Stimulated activated CD8-positive, alpha-beta memory T cell treated with anti-CD3 and anti-CD28 coated beads, Interleukin-15, amount 100 ng/mL, for 1 hour (primary cell): Measurements from ENCODE around the gene GATAD2A.
A peak's percentile ranks its signal among the peaks of the same experiment; 100 is the strongest.
"Not testable (repeated sequence)": the region's sequence is repeated elsewhere in the genome, so short reads cannot be mapped to it uniquely, and the experiment has no call there.

Source experiments
- DNase-seq: peaks from one replicate; pipeline ENCODE4 v3.0.0-alpha.2; 2020; ENCODE audit warnings: low read depth

GATAD2A gene, protein sequence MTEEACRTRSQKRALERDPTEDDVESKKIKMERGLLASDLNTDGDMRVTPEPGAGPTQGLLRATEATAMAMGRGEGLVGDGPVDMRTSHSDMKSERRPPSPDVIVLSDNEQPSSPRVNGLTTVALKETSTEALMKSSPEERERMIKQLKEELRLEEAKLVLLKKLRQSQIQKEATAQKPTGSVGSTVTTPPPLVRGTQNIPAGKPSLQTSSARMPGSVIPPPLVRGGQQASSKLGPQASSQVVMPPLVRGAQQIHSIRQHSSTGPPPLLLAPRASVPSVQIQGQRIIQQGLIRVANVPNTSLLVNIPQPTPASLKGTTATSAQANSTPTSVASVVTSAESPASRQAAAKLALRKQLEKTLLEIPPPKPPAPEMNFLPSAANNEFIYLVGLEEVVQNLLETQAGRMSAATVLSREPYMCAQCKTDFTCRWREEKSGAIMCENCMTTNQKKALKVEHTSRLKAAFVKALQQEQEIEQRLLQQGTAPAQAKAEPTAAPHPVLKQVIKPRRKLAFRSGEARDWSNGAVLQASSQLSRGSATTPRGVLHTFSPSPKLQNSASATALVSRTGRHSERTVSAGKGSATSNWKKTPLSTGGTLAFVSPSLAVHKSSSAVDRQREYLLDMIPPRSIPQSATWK

DNA sequence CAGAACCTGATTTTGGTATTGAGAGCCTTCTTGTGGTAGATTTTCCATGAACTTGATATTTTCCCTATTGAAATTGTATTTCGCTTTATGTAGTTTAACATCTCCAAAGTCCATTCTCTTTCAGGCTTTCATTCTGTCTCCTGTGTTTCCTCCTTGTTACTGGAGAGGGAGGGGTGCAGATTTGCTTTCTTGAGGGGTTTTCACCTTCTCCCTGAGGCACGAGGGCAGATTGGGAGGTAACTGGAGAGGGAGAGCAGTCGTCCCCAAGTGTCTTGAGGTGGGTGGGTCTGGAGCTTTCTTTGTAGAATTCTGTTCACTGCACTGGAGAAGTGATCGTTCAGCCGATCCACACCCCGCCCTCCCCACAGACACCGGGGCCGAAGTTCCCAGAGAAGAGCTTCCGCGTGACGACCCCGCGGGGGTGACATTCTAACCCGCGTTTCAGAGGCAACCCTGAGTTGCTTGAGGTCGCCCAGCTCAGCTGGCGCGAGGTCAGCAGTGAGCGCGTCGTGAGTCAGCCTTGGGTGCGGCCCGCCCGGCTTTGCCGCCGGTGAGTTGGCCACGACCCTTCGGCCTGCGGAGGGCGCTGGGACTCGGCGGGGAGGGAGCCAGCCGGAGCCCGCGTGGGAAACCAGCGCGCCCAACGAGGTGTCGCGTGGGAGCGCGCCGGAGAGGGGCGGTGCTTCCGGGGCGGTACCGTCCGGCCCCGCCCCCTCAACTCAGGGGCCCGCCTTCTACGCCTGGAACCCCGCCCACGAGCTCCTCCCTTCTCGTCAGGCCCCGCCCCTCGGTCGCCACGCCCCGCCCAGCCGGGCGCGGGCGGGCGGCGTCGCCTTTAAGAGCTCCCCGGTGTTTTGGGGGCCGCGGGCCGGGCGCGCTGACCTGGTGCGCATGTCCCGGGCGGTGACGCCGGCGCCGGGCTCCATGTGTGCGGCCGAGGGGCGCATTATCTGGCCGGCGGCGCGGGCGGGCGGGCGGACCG, at the start of gene GATAD2A:
Gene GATAD2A, plus strand, starts transcription at position 797 of the 982 bp plus-strand sequence. CDS start 59,671 bp downstream, outside the sequence.
- DNase-seq, result peak; percentile 84

DNA sequence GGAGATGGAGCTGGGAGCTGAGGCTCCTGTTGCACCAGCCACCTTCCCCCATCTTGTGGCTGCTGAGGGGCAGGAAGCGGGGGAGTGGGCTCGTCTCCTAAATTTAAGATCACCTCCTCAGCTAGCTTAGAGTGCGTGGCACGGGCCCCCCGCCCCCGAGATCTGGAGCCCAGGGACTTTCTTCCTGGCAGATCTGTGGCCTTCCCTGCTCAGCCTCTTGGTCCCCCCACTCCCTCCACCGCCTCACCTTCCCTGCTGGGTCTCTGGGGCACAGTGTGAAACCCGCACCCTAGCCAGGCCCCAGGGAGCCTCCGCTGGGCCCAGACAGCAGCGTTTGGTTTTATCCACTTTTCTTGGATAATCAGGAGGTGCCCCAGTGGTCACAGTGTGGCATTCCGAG, 49.0 kb upstream of the GATAD2A start:
- DNase-seq, result no peak

DNA sequence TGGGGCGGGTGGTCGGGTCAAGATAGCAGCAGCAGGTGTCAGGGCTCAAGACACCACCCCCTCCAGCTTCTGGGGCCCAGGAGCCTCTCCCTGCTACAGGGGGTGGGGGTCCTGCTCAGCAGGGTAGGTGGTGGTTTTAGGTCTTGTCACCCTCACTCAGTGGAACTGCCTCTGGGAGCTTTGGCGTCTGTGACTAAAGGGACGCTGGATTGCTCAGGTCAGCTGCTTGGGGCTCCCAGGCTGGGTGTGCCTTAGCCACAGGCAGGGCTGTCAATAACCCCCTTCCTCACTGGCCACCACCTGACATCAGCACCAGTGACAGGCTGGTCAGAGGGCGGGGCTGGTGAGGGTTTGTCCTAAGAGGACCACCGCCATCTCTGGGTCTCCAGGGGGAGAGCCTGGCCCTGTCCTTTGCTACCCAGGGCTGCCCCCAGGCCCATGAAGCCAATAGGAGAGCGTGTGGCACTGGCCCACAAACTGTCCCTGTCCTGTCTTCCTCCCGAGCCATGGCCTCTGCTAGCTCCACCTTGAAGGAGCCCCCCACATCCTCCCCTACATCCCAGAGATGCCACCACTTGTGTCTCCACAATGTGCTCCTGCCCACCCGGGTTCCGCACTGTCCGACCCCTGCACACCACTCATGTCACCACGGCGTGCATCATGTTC, 48.4 kb upstream of the GATAD2A start:
- DNase-seq, result no peak

DNA sequence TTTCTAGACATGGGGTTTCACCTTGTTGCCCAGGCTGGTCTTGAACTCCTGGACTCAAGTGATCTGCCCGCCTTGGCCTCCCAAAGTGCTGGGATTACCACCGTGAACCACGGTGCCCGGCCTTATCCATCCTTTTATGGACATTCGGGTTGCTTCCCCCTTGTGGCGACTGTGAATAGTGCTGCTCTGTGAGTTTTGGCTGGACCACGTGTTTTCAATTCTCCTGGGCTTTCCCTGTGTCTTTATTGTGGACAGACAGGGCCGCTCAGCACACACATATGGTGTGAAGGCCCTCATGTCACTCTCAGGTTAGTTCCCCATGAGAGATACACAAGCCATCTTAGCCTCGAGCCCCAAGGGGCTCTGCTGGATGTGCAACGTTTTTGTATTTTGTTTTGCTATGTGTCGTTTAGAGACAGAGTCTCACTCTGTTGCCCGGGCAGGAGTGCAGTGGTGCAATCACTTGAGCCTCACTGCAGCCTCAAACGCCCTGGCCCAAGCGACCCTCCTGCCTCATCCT, 44.3 kb upstream of the GATAD2A start:
- DNase-seq, result peak; percentile 43

DNA sequence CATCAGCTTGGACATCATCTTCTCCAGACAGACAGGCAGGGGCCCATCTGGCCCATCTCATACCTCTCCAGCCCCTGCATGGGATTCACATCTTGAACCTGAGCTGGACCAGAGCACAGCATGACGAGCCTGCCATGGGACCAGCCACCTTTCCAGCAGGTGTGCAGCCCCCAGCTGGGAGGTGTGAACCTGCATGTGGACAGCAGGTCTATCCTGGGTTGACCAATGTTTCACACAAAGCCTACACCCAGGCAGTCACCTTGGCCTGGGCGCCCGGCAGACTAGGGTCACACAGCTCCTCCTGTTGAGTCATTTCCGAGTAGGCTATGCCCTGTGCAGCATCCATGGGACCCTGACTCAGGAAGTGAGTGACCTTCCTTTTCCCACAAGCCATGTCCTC, 43.4 kb upstream of the GATAD2A start:
- DNase-seq, result no peak

DNA sequence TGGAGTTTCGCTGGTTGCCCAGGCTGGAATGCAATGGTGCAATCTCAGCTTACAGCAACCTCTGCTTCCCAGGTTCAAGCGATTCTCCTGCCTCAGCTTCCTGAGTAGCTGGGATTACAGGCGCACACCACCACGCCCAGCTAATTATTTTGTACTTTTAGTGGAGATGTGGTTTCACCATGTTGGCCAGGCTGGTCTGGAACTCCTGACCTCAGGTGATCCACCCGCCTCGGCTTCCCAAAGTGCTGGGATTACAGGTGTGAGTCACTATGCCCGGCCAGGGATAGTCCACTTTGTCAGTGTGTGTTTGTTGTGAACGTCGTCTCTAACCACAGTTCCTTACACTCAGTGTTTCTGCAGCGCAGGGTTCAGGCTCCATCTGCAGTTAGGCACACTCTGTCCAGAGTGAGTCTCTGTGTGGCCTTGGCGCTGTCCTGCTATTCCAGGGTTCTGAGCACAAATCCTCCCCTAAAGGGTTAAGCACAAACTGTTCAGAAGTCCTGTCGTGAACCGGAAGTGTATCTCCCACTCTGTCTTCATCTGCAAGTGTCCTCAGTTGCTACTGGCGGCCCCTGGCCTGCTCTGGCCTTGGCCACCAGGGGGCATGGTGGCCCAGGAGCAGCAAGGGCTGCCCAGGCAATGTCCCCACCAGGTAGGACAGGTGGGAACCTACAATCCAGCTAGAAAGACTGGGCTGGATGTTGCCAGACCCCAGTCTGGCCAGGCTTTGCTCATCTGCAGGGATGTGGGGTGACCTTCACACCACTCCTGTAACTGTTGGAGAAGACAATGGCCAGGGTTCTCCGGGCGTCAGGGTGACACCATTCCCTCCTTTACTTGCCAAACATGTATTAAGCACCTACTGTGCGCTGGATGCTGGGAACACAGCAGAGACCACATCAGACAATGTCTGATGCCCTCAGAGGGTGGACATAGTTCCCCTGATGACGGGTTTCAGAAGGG, 38.8 kb upstream of the GATAD2A start:
- peak; percentile 30 for DNase-seq

DNA sequence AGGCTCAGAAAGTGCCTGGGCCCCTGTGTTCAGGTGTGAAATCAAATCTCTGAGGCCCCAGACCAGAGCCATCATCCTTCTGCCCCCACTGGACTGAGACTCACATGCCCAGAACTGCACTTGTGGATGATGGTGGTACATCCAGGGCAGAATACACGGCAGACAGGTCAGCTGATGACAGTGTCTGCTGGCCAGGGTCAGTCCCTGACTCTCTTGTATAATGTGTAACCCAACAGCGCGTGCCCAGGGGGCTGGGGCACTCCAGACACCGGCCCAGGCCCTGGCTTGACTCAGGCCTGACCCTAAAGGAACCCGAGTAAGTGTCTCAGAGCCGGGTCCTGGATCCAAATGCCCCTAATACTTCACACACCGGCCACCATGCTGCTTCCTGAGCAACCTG, 37.4 kb upstream of the GATAD2A start:
- DNase-seq, result no peak

DNA sequence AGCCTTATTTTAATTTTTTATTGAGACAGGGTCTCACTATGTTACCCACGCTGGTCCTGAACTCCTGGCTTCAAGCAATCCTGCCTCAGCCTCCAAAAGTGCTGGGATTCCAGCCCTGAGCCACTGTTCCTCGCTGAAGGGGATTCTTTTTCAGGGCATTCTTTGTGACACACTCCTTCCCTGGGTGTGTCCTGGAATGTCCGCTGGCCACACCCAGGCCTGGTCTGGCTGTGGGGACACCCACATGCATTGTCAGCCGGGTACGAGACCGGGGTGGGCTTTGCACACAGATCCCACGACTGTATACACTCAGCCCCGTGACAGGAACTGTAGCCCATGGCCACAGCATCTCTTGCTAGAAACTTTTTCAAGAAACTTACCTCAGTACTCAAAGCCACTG, 34.4 kb upstream of the GATAD2A start:
- DNase-seq, result no peak

DNA sequence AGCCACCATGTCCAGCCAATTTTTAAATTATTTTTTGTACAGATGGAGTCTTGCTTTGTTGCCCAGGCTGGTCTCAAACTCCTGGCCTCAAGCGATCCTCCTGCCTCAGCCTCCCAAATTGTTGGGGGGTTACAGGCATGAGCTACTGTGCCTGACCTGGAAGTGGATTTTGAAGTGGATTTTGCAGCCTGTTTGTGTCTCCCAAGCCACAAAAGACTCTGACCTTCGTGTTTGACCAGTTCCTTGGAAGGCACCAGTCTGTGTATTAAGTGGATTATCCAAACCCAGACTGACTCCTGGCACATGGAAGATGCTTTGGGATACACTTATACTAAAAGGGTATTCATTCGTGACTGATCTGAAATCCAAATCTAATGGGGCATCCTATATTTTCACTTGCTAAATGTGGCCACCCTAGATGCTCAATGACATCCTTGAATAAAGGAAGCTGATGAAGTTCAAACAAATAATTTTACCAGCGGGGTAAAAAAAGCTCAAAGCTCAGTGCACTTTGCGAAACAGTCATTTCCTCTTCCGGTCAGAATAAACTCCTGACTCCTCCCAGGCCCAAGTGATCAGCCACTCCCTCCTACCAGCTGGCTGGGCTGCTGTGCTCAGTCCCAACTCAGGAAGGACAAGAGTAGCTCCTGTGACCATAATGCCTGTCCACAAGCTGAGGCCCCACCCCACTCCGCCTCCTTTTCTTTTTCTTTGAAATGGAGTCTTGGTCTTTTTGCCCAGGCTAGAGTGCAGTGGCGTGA, 32.6 kb upstream of the GATAD2A start:
- no peak for DNase-seq

DNA sequence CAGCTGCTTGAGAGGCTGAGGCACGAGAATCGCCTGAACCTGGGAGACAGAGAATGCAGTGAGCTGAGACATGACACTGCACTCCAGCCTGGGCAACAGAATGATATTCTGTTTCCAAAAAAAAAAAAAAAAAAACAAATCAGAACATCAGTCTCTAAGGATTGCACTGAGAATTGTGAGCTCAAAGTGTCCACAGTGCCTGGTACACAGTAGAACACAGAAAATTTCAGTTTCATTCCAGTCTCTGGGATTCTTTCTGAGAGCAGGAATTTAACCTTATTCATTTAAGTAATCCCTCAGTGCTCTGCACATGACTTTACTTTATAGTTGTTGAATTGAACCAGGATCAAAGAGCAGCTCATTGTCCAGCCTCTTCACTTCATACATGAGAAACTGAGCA, 25.9 kb upstream of the GATAD2A start:
- no peak for DNase-seq

DNA sequence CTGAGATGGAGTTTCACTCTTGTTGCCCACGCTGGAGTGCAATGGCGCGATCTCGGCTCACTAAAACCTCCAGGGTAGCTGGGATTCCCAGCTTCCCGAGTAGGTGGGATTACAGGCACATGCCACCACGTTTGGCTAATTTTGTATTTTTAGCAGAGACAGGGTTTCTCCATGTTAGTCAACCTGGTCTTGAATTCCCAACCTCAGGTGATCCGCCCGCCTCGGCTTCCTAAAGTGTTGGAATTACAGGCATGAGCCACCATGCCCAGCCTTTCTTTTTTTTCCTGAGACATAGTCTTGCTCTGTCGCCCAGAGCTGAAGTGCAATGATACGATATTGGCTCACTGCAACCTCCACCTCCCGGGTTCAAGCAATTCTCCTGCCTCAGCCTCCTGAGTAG, 25.2 kb upstream of the GATAD2A start:
- DNase-seq, result not testable (repeated sequence)

DNA sequence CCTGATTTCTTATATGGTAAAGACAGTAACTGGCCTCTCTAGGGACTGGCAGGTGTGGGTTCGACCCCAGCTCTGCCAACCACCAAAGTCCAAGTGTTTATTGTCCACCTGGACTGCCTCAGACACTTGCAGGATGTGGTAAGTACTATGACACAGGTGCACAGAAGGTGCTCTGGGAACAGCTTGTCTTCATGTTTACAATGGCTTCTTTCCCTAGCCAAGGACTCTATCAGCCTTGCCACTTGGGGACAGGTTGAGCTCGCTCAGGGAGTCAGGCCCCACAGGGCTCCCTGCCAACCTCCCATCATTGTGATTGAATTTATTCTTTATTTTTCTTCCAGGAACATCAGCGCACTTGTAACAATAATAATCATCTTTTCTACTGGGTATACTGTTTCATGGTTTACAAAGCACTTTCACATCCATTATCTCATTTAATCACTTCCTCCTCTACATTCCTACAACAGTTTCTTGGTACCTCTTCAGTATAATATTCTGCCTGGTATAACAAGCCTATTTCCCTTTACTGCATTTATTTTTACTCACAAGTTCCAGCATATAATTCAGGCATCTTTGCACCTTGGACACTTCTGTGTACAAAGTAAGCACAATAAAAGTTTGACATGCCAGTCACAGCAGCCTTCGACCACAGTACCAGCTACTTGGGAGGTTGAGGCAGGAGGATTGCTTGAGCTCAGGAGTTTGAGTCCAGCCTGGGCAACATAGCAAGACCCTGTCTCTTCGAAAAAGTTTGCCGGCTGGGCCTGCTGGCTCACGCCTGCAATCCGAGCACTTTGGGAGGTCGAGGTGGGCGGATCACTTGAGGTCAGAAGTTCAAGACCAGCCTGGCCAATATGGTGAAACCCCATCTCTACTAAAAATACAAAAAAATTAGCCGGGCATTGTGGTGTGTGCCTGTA, 24.2 kb upstream of the GATAD2A start:
- no peak for DNase-seq

DNA sequence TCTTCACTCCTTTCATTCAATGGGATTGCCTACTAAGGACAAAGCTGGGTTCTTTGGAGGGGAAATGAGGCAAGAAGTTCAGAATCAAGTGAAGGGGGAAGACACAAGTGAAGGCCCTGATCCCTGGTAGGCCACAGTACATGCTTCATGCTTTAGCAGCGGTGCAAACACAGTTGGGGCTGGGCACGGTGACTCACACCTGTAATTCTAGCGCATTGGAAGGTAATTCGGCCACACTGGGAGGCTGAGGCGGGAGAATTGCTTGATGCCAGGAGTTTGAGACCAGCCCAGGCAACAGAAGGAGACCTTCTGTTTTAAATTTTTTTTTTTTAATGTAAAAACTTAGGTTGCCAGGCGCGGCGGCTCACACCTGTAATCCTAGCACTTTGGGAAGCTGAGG, 23.4 kb upstream of the GATAD2A start:
- no peak for DNase-seq

DNA sequence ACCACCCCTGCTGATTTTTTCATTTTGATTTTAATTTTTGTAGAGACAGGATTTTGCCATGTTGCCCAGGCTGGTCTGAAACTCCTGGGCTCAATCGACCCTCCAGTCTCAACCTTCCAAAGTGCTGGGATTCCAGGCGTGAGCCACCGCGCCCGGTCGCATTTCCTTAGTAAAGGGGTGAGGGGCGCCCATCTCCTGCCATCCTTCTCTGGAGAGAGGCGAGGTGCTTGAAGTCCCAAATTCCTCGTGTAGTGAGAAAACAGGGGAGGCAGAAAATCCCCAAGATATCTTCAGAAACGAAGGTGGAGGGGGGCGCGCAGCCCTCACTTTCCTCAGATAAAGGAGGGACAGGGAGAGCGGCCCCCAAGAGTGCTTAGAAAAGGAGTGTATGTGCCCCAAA, 21.0 kb upstream of the GATAD2A start:
- no peak for DNase-seq

DNA sequence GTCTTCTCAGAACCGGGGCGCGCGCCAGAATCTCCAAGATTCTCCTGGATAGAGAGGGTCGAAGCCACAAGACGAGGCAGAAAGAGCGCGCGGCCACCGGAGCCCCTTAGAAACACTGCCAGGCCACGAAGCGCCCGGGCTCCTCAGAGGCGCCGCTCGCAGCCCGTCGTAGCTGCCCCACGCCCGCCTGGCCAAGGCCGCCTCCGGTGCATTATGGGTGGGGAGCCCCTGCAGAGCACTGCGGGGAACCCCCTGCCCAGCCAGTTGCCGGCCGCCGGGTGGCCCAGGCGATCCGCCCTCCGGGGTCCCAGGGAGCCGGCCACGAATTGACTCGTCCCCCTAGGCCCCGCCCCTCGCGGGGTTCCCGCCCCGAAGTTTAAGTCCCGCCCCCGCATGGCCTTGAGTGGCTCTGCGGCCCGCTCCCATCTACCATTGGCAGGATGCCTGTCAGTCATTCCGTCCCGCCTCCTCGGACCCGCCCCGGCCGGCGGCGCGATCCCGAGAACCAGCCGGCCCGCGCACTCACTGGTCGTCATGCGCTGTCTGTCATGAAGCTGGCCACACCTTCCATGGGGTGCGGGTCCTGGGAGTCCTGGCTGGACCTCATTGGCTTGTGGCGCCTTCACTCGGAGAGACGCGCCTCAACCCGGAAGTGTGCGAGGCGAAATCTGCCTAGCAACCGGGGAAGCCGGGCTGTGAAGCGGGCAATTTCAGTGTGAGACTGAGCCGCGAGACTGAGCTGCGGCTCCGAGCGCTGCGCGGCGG, 20.2 kb upstream of the GATAD2A start:
- DNase-seq, result peak; percentile 98

DNA sequence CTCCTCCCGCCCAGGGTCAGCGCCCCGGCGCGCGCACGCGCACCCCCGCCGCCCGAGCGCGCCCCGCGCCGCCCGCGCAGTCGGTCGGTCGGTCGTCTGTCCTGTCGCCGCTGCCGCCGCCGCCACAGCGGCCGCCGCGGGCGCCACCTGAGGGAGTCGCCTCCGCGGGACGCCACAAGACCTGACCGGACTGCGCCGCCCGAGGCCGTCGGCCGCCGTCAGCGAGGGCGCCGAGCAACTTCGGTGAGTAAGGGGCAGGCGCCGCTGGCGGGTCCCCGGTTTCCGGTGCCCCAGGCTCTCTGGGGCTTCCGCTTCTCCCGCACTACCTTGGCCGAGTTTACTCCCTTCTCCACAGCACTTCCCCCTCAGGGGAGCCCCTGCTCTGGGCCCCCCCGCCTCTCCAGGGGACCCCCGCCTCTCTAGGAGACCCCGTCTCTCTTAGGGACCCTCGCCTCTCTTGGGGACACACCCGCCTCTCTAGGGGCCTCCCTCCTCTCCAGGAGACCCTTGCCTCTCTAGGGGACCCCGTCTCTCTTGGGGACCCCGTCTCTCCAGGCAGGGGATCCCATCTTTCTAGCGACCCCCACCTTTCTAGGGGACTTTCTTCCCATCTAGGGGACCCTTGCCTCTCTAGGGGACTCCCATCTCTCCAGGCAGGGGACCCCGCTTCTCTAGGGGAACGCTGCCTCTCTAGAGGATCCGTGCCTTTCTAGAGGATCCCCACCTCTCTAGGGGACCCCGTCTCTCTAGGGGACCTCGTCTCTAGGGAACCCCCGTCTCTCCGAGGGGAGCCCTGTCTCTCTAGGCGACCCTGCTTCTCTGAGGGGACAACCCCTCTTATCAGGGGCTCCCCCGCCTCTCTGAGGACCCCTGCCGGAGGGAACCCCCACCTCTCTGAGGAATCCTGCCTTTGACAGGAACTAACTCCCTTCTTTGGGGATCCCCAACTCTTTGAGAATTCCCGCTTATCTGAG, 19.3 kb upstream of the GATAD2A start:
- DNase-seq, result peak; percentile 23

DNA sequence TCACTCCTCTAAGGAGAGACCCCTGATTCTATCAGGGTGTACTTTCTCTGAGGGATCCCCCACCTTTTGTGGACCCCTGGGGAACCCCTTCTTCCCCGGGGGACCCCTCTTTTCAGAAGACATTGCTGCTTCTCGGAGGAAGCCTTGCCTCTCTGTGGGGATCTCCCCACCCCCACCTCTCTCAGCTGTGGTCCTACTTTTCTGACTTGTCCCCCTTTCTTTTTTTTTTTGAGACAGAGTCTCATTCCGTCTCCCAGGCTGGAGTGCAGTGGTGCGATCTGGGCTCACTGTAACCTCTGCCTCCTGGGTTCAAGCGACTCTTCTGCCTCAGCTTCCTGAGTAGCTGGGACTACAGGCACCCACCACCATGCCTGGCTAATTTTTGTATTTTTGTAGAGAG, 18.4 kb upstream of the GATAD2A start:
- no peak for DNase-seq
